ENCODE data around the gene CHD3. TPM values are rescaled to one million over a fixed set of nuclear protein-coding genes. Genes with fewer than 3 reads are reported as not detected.

CHD3 gene
- total RNA-seq = 41.0 and 54.0 TPM in 2 replicates

DNA sequence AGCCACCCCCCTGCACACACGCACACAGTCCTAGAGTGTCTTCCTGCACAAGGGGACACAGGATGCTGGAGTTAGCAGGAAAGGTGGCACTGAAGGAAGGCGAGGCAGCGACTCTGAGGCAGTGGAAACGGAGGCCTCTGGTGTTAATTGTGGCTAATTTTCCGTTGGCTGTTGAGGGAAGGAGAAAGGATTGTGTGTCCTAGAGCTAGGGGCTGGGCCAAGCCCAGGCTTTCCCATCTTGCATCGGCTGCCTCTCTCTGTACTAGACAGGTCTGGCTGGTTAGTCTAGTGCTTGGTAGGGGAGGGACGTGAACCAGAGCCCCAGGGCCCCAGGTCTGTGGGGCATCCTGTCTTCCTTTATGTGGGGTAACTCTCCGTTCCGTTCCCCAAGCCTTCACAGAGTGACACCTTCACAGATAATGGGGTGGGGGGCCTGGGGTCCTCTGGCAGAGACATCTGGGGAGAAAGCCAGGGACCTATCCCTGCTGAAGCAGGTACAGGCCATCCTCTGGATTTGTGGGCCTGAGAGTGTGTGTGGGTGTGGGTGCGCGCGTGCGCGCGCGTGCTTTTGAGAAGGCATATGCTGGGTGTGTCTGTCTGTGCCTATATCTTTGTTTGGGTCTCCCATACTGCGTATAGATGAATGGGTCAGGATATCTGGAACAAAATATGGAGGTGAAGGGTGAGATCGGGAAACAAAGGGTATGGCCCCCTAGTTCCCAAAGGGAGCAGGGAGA lies at the start of gene CHD3:
Gene CHD3, plus strand, starts transcription at position 606 of the 737 bp plus-strand sequence. CDS start 212 bp downstream, outside the sequence.

DNA sequence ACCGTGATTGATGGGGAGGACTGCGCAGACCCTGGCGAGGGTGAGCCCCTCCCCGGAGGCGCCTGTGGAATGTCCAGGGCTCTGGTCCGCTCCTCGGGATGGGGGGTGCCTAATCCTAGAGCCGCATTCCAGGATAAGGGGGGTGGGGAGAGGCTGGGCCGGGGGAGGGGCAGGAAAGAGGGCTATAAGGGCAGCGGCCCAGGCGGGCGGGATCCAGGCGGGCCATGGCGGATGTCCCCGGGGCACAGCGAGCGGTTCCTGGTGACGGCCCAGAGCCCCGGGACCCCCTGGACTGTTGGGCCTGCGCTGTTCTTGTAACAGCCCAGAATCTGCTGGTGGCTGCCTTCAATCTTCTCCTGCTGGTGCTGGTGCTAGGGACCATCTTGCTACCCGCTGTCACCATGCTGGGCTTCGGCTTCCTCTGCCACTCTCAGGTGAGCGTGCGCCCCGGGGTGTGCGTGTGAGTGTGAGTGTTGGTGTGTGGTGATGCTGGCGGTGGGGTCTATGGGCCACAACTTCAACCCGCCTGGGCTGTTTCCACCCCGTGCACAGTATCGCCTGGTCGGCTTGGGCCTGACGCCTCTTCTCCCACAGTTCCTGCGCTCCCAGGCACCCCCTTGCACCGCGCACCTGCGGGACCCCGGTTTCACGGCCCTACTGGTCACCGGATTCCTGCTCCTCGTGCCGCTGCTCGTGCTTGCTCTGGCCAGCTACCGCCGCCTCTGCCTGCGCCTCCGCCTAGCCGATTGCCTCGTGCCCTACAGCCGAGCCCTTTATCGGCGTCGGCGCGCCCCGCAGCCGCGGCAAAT lies 33.5 kb upstream of the CHD3 start, which contains the start of gene TMEM88:
Gene TMEM88, plus strand, starts transcription at position 216 of the 809 bp plus-strand sequence. Its CDS starts 9 bp downstream, at position 225.

DNA sequence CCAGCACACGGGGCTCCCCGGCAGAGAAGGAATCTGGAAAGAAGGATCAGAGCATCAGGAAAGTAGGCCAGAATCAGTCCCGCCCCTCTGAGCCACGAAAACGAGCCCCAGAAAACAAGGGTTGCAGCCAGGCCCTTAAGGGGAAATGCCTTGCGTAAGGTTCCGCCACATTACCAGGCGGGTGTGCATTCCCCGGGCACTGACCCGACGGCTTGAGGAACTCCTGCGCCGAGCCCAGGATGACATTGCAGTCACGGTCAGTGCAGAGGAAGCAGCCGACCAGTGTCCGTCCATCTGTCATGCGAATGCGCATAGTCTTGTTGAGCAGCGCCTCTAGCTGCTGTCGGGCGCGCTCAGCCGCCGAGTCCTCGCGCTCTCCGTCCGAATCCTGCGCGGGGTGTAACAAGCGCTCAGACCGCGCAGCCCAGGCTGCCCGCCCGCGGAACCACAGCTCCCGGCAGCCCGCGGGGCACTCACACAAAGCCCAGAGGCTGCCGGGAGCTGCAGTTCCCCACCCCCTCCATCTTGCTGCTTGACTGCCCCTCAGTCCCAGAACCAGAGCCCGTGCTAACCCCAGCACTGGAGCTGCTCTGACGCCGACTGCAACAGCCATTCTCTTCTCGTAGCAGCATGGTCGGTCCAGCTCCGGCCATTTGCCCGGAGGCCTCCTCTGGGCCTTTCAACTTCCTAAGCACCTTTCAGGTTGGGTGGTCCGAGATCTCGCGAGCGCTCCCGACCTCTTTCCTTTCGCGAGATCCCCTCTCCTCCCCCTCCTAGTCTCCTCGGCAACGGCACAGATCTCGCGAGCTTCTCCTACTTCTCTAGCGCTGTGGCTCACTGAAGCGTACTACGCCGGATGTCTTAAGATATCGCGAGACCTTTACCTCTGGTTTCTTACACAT lies 31.5 kb upstream of the CHD3 start, which contains the start of gene NAA38:
Gene NAA38, minus strand, starts transcription at position 749 of the 902 bp plus-strand sequence. Its CDS starts 96 bp downstream, at position 653.

DNA sequence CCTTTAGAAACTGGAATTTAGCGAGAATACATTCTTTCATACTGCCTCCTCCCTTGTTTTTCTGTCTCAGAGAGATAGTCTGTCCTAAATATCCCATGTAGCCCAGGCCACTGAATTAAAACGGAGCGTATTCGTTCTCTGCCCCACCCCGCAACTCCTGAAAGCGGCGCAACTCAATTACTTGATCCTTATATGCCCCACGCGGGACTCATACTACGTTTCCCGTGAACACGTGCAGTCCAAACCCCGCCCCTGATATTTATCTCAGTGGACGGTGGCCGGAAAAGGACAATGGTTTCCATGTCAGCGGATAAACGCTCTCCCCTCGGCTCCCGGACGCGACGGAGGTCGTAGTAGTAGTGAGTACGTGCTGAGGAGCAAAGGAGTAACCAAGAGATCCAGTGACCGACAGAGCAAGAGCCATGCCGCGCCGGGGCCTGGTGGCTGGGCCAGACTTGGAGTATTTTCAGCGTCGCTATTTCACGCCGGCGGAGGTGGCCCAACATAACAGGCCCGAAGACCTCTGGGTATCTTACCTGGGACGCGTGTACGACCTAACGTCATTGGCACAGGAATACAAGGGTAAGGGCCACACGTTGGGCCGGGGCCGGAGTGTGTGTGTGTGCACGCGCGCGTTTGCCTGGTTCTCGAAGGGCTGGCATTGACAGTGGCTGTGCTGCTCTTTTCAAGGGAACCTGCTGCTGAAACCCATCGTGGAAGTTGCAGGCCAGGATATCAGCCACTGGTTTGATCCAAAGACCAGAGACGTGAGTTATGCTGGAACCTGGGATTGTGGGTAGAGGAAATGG lies 30.7 kb upstream of the CHD3 start, which contains the start of gene CYB5D1:
Gene CYB5D1, plus strand, starts transcription at position 291 of the 809 bp plus-strand sequence. Its CDS starts 132 bp downstream, at position 423.

DNA sequence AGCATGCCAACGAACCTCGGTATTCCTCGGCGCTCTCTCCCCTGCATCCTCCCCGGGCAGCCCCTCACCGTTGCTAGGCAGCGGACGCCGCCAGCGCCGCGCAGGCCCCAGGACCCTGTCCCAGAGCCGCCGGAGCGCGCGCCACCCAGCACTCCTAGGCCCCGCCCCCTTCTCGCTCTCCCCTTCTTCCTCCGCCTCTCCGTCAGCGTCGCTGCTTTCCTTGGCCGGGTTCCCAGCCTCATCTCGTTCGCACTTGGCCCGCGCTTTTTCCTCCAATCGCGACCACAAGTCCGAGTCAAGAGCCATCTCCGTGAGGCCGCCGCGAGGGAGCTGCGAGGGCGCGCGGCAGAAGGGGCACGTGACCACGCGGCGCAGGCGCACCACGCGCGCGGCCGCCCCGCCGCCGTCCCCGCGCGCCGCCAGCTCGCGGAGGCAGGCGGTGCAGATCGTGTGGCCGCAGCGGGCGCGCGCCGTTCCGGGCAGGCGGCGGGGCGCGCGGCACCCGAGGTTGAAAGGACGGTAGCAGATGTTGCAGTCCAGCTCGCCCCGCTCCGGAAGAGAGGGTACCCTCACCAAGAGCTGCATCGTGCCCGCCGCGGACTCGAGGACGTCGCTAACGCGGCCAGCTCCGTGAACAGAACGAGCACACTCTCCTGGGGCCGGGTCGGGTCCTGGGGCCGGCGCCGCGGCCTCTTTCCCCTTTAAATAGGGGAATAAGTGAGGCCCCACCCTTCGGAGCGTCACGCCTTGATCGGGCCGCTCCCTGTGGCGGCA lies 27.2 kb downstream of the CHD3 start, which contains the start of gene RNF227:
Gene RNF227, minus strand, starts transcription at position 679 of the 774 bp plus-strand sequence. Its CDS starts 94 bp downstream, at position 585.

DNA sequence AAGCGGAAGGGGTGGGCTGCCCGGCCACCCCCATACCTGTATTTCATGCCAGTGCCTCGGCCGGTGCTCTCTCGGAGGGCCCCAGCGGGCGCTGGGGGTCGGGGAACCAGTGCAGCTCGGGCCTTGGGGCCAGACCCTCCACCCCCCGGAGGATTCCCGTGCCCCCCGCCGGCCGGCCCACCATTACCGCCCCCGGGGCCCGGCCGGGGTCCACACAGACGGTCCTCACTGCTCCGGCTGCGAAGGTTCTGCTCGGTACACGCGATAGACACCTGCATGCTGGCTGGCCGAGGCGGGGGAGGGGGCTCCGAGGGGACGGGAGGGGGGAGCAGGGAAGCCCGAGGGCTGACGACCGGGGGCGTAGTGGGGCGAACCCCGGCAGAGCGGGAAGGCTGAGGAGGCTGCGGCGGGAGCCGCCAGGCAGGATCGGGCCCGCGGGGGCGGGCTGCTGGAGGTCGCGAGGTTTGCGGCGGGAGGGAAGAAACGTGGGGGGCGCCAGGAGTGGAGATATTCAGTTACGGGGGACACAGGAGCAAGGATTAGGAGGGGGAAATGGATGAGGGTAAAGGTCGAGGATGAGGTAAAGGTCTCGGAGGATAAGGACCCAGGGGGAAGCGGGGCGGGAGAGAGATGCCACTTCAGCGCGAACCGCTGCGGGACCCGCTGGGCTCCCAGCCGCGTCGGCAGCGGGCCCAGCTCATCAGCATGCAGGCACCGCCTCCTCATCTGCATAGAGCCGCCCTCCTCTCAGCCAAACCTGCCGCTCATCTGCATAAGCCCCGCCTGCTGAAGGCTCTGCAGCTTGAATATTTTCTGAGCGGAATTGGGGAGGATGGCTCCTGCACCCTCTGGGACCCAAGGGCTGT lies 40.8 kb downstream of the CHD3 start, which contains the start of gene KCNAB3:
Gene KCNAB3, minus strand, starts transcription at position 699 of the 866 bp plus-strand sequence. Its CDS starts 421 bp downstream, at position 278.

DNA sequence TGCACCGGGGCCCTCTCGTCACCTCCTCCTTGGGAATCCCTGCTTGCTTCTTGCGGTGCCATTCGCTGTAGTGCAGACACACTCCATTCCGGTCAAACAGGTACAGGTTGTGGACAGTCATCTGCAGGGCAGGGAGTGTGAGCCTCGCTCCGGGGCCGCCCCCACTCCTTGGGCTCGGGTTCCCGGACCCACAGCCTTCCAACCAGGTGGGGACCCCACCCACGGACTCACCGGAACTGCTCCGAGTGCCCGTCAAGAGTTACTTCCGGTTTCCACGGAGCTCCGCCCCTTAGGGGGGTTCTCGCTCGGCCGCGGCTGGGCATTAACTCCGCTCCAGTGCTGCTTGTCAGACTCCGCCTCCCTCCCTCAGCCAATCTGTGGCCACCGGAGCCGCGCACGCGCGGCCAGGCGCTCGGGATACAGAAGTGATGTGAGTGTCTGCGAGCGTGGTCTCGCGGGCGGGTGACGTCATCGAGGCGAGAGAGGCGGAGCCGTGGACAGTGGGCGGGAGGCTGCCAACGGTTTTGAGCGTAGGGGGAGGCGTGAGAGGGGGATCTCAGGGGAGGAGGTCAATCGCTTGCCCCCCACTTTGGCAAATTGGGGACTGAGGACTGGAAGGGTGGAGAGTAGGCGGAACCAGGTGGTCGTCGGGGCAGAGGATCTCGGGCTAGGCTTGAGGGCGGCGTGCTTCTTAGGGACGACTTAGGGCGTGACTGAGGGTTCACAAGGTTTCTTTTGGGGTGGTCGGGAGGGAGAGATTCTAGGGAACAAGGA lies 43.3 kb downstream of the CHD3 start, which contains the start of the genes CNTROB and TRAPPC1:
Gene CNTROB, plus strand, starts transcription at position 498 of the 774 bp plus-strand sequence. CDS start 874 bp downstream, outside the sequence.
Gene TRAPPC1, minus strand, starts transcription at position 238 of the 774 bp plus-strand sequence. Its CDS starts 117 bp downstream, at position 121.

Other genes with a start within 250 kb of the CHD3 start
- gene ATP1B2, start 237.9 kb upstream of the CHD3 start, total RNA-seq = not detected in 2 replicates
- gene TP53, start 201.3 kb upstream of the CHD3 start, total RNA-seq = 85.9 and 87.5 TPM in 2 replicates
- gene WRAP53, start 200.3 kb upstream of the CHD3 start, total RNA-seq = 20.5 and 21.6 TPM in 2 replicates
- 0.10 and 0.13 TPM in 2 replicates for gene EFNB3, start 183.6 kb upstream of the CHD3 start, total RNA-seq
- gene DNAH2, start 171.0 kb upstream of the CHD3 start, total RNA-seq = 0.93 and 1.7 TPM in 2 replicates
- gene KDM6B, start 54.6 kb upstream of the CHD3 start, total RNA-seq = 0.87 and 1.0 TPM in 2 replicates
- gene TMEM88, start 33.7 kb upstream of the CHD3 start, total RNA-seq = 375 and 382 TPM in 2 replicates
- 128 and 161 TPM in 2 replicates for gene NAA38, start 31.2 kb upstream of the CHD3 start, total RNA-seq
- 10.6 and 13.9 TPM in 2 replicates for gene CYB5D1, start 30.8 kb upstream of the CHD3 start, total RNA-seq
- 1.1 and 9.3 TPM in 2 replicates for gene RNF227, start 27.5 kb downstream of the CHD3 start, total RNA-seq
- gene KCNAB3, start 41.1 kb downstream of the CHD3 start, total RNA-seq = 0.13 and 0.15 TPM in 2 replicates
- 62.7 and 76.0 TPM in 2 replicates for gene TRAPPC1, start 43.2 kb downstream of the CHD3 start, total RNA-seq
- 24.2 and 27.6 TPM in 2 replicates for gene CNTROB, start 43.4 kb downstream of the CHD3 start, total RNA-seq
- not detected in 2 replicates for gene GUCY2D, start 113.8 kb downstream of the CHD3 start, total RNA-seq
- not detected in 2 replicates for gene ALOX15B, start 150.3 kb downstream of the CHD3 start, total RNA-seq
- gene ALOX12B, start 198.9 kb downstream of the CHD3 start, total RNA-seq = not detected in 2 replicates
- gene ALOXE3, start 229.7 kb downstream of the CHD3 start, total RNA-seq = not detected in 2 replicates
- gene HES7, start 235.3 kb downstream of the CHD3 start, total RNA-seq = 0.13 and 6.6 TPM in 2 replicates

Data from mammary microvascular endothelial cell (primary cell).